Activated B cell treated with CpG ODN at 0.5 μM for 24 hours (primary cell): ENCODE data around the gene RPL35A. TPM values are rescaled to one million over a fixed set of nuclear protein-coding genes. Genes with fewer than 3 reads are reported as not detected.
A peak's percentile ranks its signal among the peaks of the same experiment; 100 is the strongest.

Experiments used
- ATAC-seq: fragments of 200-7000 bp; cut with Tn5 transposase; one replicate; pipeline ENCODE4 v1.10.0; 2021; ENCODE audit warnings: low read depth, mild to moderate bottlenecking, moderate library complexity
- CTCF ChIA-PET: fragments of 350-600 bp; sonication (Branson Sonifier 250); formaldehyde crosslinking; loops from one replicate; lab custom pipeline; 2021; ENCODE audit warnings: antibody characterized with exemption; lab: Charles Lee
- POLR2A ChIA-PET: fragments of 350-600 bp; sonication (Branson Sonifier 250); formaldehyde crosslinking; loops from one replicate; lab custom pipeline; 2021; ENCODE audit warnings: antibody characterized with exemption; lab: Charles Lee
- DNase-seq: peaks from one replicate; pipeline ENCODE4 v3.0.0; 2022
- H3K27ac Mint-ChIP-seq: one replicate; pipeline ENCODE4 v1.8.0; 2020; ENCODE audit warnings: mixed read lengths
- H3K27me3 Mint-ChIP-seq: one replicate; pipeline ENCODE4 v1.8.0; 2021; ENCODE audit warnings: mixed read lengths
- H3K36me3 Mint-ChIP-seq: one replicate; pipeline ENCODE4 v1.8.0; 2021; ENCODE audit warnings: low read depth, mixed read lengths
- H3K4me1 Mint-ChIP-seq: one replicate; pipeline ENCODE4 v1.8.0; 2021; ENCODE audit warnings: mixed read lengths
- H3K4me3 Mint-ChIP-seq: one replicate; pipeline ENCODE4 v1.8.0; 2020; ENCODE audit warnings: mild to moderate bottlenecking, mixed read lengths
- H3K9me3 Mint-ChIP-seq: one replicate; pipeline ENCODE4 v1.8.0; 2020; ENCODE audit warnings: mixed read lengths
- CTCF ChIP-seq: fragments of 200-600 bp; IDR thresholded peaks from one replicate; pipeline ENCODE4 v1.8.0; 2022; ENCODE audit warnings: antibody characterized with exemption, mild to moderate bottlenecking
- intact Hi-C: fragments of 100-400 bp; cut with micrococcal nuclease; formaldehyde crosslinking; loops from one replicate; pipeline ENCODE4 v1.15.1; 2024
- total RNA-seq: library from RNA; stranded (reverse); gene quantifications from 2 replicates; pipeline ENCODE4 v1.2.3, GENCODE V29; 2022

Gene RPL35A
- total RNA-seq, 1 donor from 2014 or later = 1,534 TPM

- no peak for DNase-seq
- Mint-ChIP-seq H3K4me1 (peaks cover 30% of the 10 kb centered on the region), H3K27ac (peak overlapping the region; percentile 89), H3K27me3 (peaks cover 1% of the 10 kb centered on the region), H3K36me3 (peaks cover 41% of the 10 kb centered on the region), H3K4me3 (peak overlapping the region; percentile 89), H3K9me3 (no peaks in the 10 kb centered on the region)
- no peak for ATAC-seq
- ChIA-PET POLR2A (interaction anchor here (0.7 to 1.4 kb wide), 3 partner anchors 9 to 119 kb away, joined by 3 to 13 read pairs (median 3); partner anchors contain the start of gene RPL35A), CTCF (interaction anchor here (0.8 kb wide), 1 partner anchor 121 kb away, joined by 3 read pairs; no protein-coding TSS in a partner anchor)
- no peak for TF ChIP-seq CTCF
- intact Hi-C loops = no loop called here
Measured at GRCh38 chr3:197959500-197959890, 9.5 kb downstream of the RPL35A start.

- peak; percentile 97 for ATAC-seq
- Mint-ChIP-seq H3K27ac (peak within 1 kb of the TSS; percentile 89), H3K4me3 (peak within 1 kb of the TSS; percentile 89), H3K9me3 (no peaks in the 10 kb centered on the region), H3K4me1 (peaks cover 30% of the 10 kb centered on the region), H3K27me3 (peaks cover 1% of the 10 kb centered on the region), H3K36me3 (peaks cover 35% of the 10 kb centered on the region)
- peak; percentile 89 for DNase-seq
- CTCF ChIA-PET = no interaction called here
- POLR2A ChIA-PET = interaction anchor here (0.6 to 1.4 kb wide), 3 partner anchors 10 to 118 kb away, joined by 3 to 13 read pairs (median 3); partner anchors contain the start of gene RPL35A
- intact Hi-C loops = loop anchor here (1.0 to 5.0 kb wide), 2 partner anchors 10 to 112 kb away; partner anchors contain the start of gene RPL35A
- no peak for TF ChIP-seq CTCF
Measured at GRCh38 chr3:197959891-197960693, 10.1 kb downstream of the RPL35A start, which contains the start of gene LMLN. Gene LMLN (plus strand): TSS chr3:197960217. CDS start chr3:197960246, 29 bp downstream.

GRCh38 chr3:197960694-197961581, 10.9 kb downstream of the RPL35A start:
- Mint-ChIP-seq H3K27me3 (peaks cover 1% of the 10 kb centered on the region), H3K4me1 (peaks cover 30% of the 10 kb centered on the region), H3K27ac (peak overlapping the region; percentile 89), H3K36me3 (peaks cover 27% of the 10 kb centered on the region), H3K9me3 (no peaks in the 10 kb centered on the region), H3K4me3 (peak overlapping the region; percentile 89)
- intact Hi-C loops = loop anchor here (1.0 to 5.0 kb wide), 2 partner anchors 11 to 111 kb away; partner anchors contain the start of gene RPL35A
- ChIA-PET POLR2A (interaction anchor here (0.6 kb wide), 1 partner anchor 14 kb away, joined by 3 read pairs; no protein-coding TSS in a partner anchor), CTCF (interaction anchor here (0.6 to 1.0 kb wide), 2 partner anchors 16 to 119 kb away, joined by 3 to 4 read pairs; no protein-coding TSS in a partner anchor)
- ATAC-seq (no peak), DNase-seq (no peak)
- TF ChIP-seq CTCF = no peak

- peaks cover 20% of the 10 kb centered on the region for H3K36me3 Mint-ChIP-seq
- peak overlapping the region; percentile 19 for H3K4me3 Mint-ChIP-seq
- DNase-seq = no peak
- H3K27ac Mint-ChIP-seq = no peak overlapping the region
- CTCF ChIA-PET = interaction anchor here (0.6 to 1.0 kb wide), 2 partner anchors 15 to 119 kb away, joined by 3 to 4 read pairs; no protein-coding TSS in a partner anchor
- TF ChIP-seq CTCF = no peak
- no peak for ATAC-seq
- POLR2A ChIA-PET = interaction anchor here (0.6 kb wide), 1 partner anchor 11 kb away, joined by 3 read pairs; no protein-coding TSS in a partner anchor
- intact Hi-C loops = loop anchor here (5.0 kb wide), 1 partner anchor 111 kb away; no protein-coding TSS in a partner anchor
- H3K4me1 Mint-ChIP-seq = peaks cover 30% of the 10 kb centered on the region
- peaks cover 2% of the 10 kb centered on the region for H3K9me3 Mint-ChIP-seq
- H3K27me3 Mint-ChIP-seq = peaks cover 1% of the 10 kb centered on the region
Measured at GRCh38 chr3:197961582-197961945, 11.6 kb downstream of the RPL35A start.
